Gastrocnemius medialis (tissue), 4 donors: ENCODE measurements around the gene CTBP1. TPM values are rescaled to one million over a fixed set of nuclear protein-coding genes. Genes with fewer than 3 reads are reported as not detected.

Experiments
- ATAC-seq, 2 donors: fragments of 150-250 bp; one replicate each; pipeline ENCODE4 v1.9.1; 2016
- DNase-seq, 2 donors: peaks; one replicate each; pipeline ENCODE4 v3.0.0-alpha.2; 2019
- H3K27ac ChIP-seq, 4 donors: fragments of 200-600 bp; sonication (generic); 1 replicate in 1 of 4; 2 replicates in 3 of 4; pipeline ENCODE4 v1.5.1; 2016 to 2018; ENCODE audit warnings: mild to moderate bottlenecking in 2 of 4, moderate library complexity in 1 of 4
- H3K27me3 ChIP-seq, 3 donors: fragments of 200-600 bp; sonication (generic) in 2 of 3; 1 replicate in 1 of 3; 2 replicates in 2 of 3; pipeline versions ENCODE4 v1.5.1 to v1.6.0; 2016 to 2019; ENCODE audit warnings: mild to moderate bottlenecking in 1 of 3, moderate library complexity in 1 of 3
- H3K36me3 ChIP-seq, 2 donors: fragments of 200-600 bp; sonication (generic) in 1 of 2; one replicate each; pipeline ENCODE4 v1.5.1; 2017 to 2018
- H3K4me1 ChIP-seq, 2 donors: fragments of 200-600 bp; sonication (generic) in 1 of 2; one replicate each; pipeline ENCODE4 v1.5.1; 2016 to 2017; ENCODE audit warnings: mild to moderate bottlenecking in 2 of 2
- H3K4me3 ChIP-seq, 4 donors: fragments of 200-600 bp; sonication (generic) in 3 of 4; 1 replicate in 1 of 4; 2 replicates in 3 of 4; pipeline ENCODE4 v1.5.1; 2016 to 2019; ENCODE audit warnings: mild to moderate bottlenecking in 2 of 4
- H3K9me3 ChIP-seq, 3 donors: fragments of 200-600 bp; sonication (generic) in 2 of 3; 1 replicate in 1 of 3; 2 replicates in 2 of 3; pipeline ENCODE4 v1.5.1; 2016 to 2019
- CTCF ChIP-seq, 5 experiments: fragments of 450-650 bp in 3 of 5; fragments of 200-600 bp in 2 of 5; sonication (generic) in 2 of 5; IDR thresholded peaks in 4 of 5; conservative IDR thresholded peaks in 1 of 5; 1 replicate in 4 of 5; 2 replicates in 1 of 5; pipeline ENCODE4 v1.5.1; 2016 to 2019; ENCODE audit warnings: antibody characterized with exemption in 5 of 5, mild to moderate bottlenecking in 3 of 5, moderate library complexity in 3 of 5
- POLR2A ChIP-seq, 2 donors: fragments of 450-650 bp; IDR thresholded peaks; one replicate each; pipeline ENCODE4 v1.6.1; 2017; ENCODE audit warnings: antibody characterized with exemption in 2 of 2, mild to moderate bottlenecking in 2 of 2, moderate library complexity in 2 of 2
- in situ Hi-C, 4 donors: fragments of 200-750 bp; cut with MboI; loops; one replicate each; pipeline versions ENCODE4 v1.15.0 to v1.8.0; 2017; ENCODE audit warnings: low sequenced_read_pairs in 4 of 4
- intact Hi-C: fragments of 100-400 bp; cut with DNase I; formaldehyde crosslinking; loops from one replicate; pipeline ENCODE4 v1.15.1; 2023; ENCODE audit warnings: low total_unique reads
- total RNA-seq, 4 donors: library from RNA; depleted of rRNA; stranded (reverse); fragments of >200 nt; gene quantifications; one replicate each; pipeline versions ENCODE4 v1.1.0 to v1.2.3, GENCODE V29; 2016

Gene CTBP1
- total RNA-seq, 4 donors from 2014 or later: 126 to 224 (median 169) TPM

GRCh38 chr4:1178300-1179088 lies 70.4 kb downstream of the CTBP1 start:
- ATAC-seq: peak; percentile 61 to 70
- Histone ChIP-seq H3K4me3 (peak overlapping the region in 2 of 4 donors; percentile 9 to 16), H3K4me1 (peaks cover 50 to 52% of the 10 kb centered on the region in 2 donors), H3K36me3 (no peaks in the 10 kb centered on the region), H3K9me3 (no peaks in the 10 kb centered on the region), H3K27me3 (no peaks in the 10 kb centered on the region), H3K27ac (peak overlapping the region; percentile 80 to 91 (median 86))
- in situ Hi-C loops: no loop called here
- DNase-seq: peak in 1 of 2 donors; percentile 53
- intact Hi-C loops: loop anchor here (10.0 kb wide), 1 partner anchor 494 kb away; the partner anchor contains the start of gene SLC49A3
- no peak for TF ChIP-seq CTCF (IDR thresholded peaks at IDR 0.05 in 4 of 5, conservative IDR thresholded peaks at IDR 0.05 in 1 of 5)
- no peak for TF ChIP-seq POLR2A (IDR thresholded peaks at IDR 0.05)

- no peak overlapping the region for H3K4me3 ChIP-seq
- DNase-seq: peak; percentile 79 to 82
These were observed 71.4 kb downstream of the CTBP1 start for GRCh38 chr4:1177274-1178141.

GRCh38 chr4:1176398-1177273 lies 72.3 kb downstream of the CTBP1 start:
- Histone ChIP-seq H3K27ac (peak overlapping the region; percentile 83 to 91 (median 87)), H3K36me3 (no peaks in the 10 kb centered on the region), H3K9me3 (no peaks in the 10 kb centered on the region), H3K27me3 (peaks cover under 1 to 7% (median 6%) of the 10 kb centered on the region in 3 donors), H3K4me1 (peaks cover 65 to 68% of the 10 kb centered on the region in 2 donors), H3K4me3 (no peak overlapping the region)
- ATAC-seq: no peak
- DNase-seq: no peak
- intact Hi-C loops: loop anchor here (1.0 to 10.0 kb wide), 2 partner anchors 16 to 492 kb away; partner anchors contain the start of gene SLC49A3
- in situ Hi-C loops: no loop called here
- TF ChIP-seq POLR2A (IDR thresholded peaks at IDR 0.05): no peak
- no peak for TF ChIP-seq CTCF (IDR thresholded peaks at IDR 0.05 in 4 of 5, conservative IDR thresholded peaks at IDR 0.05 in 1 of 5)

More at GRCh38 chr4:1177274-1178141, 71.4 kb downstream of the CTBP1 start:
- TF ChIP-seq POLR2A (IDR thresholded peaks at IDR 0.05): peak; percentile 32 to 48
- TF ChIP-seq CTCF (IDR thresholded peaks at IDR 0.05 in 4 of 5, conservative IDR thresholded peaks at IDR 0.05 in 1 of 5): no peak
- Histone ChIP-seq H3K36me3 (no peaks in the 10 kb centered on the region), H3K9me3 (no peaks in the 10 kb centered on the region), H3K27ac (peak overlapping the region; percentile 80 to 91 (median 86)), H3K4me1 (peaks cover 57 to 60% of the 10 kb centered on the region in 2 donors), H3K27me3 (no peaks in the 10 kb centered on the region)
- intact Hi-C loops (loop anchor here (1.0 to 10.0 kb wide), 2 partner anchors 15 to 493 kb away; partner anchors contain the start of gene SLC49A3), in situ Hi-C loops (no loop called here)
- peak; percentile 52 to 57 for ATAC-seq
